Stimulated activated CD8-positive, alpha-beta memory T cell treated with anti-CD3 and anti-CD28 coated beads, Interleukin-2, amount 100 ng/mL, for 48 hours (primary cell): ENCODE measurements around the gene STYX.

Experiments
- DNase-seq, 2 donors: peaks; one replicate each; pipeline ENCODE4 v3.0.0-alpha.2; 2020; ENCODE audit warnings: low read depth in 2 of 2

Gene STYX

GRCh38 chr14:52790011-52790755 is 60.2 kb downstream of the STYX start:
- no peak for DNase-seq

- no peak for DNase-seq
Measured at GRCh38 chr14:52790756-52791222, 60.8 kb downstream of the STYX start.

GRCh38 chr14:52791223-52792096 is 61.5 kb downstream of the STYX start, which contains the start of gene GNPNAT1:
Gene GNPNAT1, minus strand, starts transcription at chr14:52791607. Its CDS starts 6,957 bp downstream, at chr14:52784650.
- DNase-seq, result peak; percentile 67 to 81

GRCh38 chr14:52792097-52792415 is 62.1 kb downstream of the STYX start:
- DNase-seq, result no peak

GRCh38 chr14:52793061-52793460 is 63.1 kb downstream of the STYX start:
- DNase-seq, result no peak

- no peak for DNase-seq
Measured at GRCh38 chr14:52797653-52798052, 67.7 kb downstream of the STYX start.

GRCh38 chr14:52798826-52799225 is 68.9 kb downstream of the STYX start:
- DNase-seq, result no peak

- DNase-seq, result no peak
Measured at GRCh38 chr14:52801014-52801712, 71.2 kb downstream of the STYX start.

- DNase-seq, result no peak
Measured at GRCh38 chr14:52802597-52802996, 72.6 kb downstream of the STYX start.

- no peak for DNase-seq
Measured at GRCh38 chr14:52806115-52806514, 76.1 kb downstream of the STYX start.

- DNase-seq, result no peak
Measured at GRCh38 chr14:52808101-52808500, 78.1 kb downstream of the STYX start.

- DNase-seq, result no peak
Measured at GRCh38 chr14:52821805-52822250, 91.9 kb downstream of the STYX start.

GRCh38 chr14:52824462-52824861 is 94.5 kb downstream of the STYX start:
- no peak for DNase-seq
